GM12891 (cell line): ENCODE results near the gene PCSK6.

Experiments
- DNase-seq: peaks from one replicate; pipeline ENCODE4 v3.0.0; 2011; ENCODE audit warnings: low spot score; ENCODE audit not compliant: insufficient read length
- FAIRE-seq: peaks from 2 replicates; lab custom pipeline; 2011; peaks lifted over from hg19 to GRCh38; lab: Jason Lieb, UNC
- PAX5 ChIP-seq: IDR thresholded peaks from 2 replicates; pipeline ENCODE4 v1.6.1; 2011; ENCODE audit warnings: low read length, moderate library complexity, mild to moderate bottlenecking; ENCODE audit not compliant: insufficient read depth, severe bottlenecking
- POLR2A ChIP-seq: IDR thresholded peaks from 2 replicates; pipeline ENCODE4 v1.6.1; 2011; ENCODE audit warnings: low read depth, low read length, control low read depth
- POLR2AphosphoS5 ChIP-seq: IDR thresholded peaks from 2 replicates; pipeline ENCODE4 v1.6.1; 2011; ENCODE audit warnings: low read depth, low read length, control low read depth
- POU2F2 ChIP-seq: IDR thresholded peaks from 2 replicates; pipeline ENCODE4 v1.6.1; 2011; ENCODE audit warnings: low read depth, mild to moderate bottlenecking, control low read depth, low read length, moderate library complexity
- SPI1 ChIP-seq: IDR thresholded peaks from 2 replicates; pipeline ENCODE4 v1.6.1; 2011; ENCODE audit warnings: low read depth, low read length, control low read depth
- TAF1 ChIP-seq: IDR thresholded peaks from 2 replicates; pipeline ENCODE4 v1.6.1; 2011; ENCODE audit warnings: low read depth, low read length, control low read depth

The PCSK6 gene

GRCh38 chr15:101479342-101479845, 10.1 kb downstream of the PCSK6 start:
- no peak for FAIRE-seq
- no peak for TF ChIP-seq PAX5
- no peak for TF ChIP-seq POLR2A

GRCh38 chr15:101478701-101479341, 10.7 kb downstream of the PCSK6 start:
- DNase-seq (no peak), FAIRE-seq (no peak)
- TF ChIP-seq POLR2A (no peak), TAF1 (no peak), PAX5 (no peak), POLR2AphosphoS5 (no peak), SPI1 (no peak), POU2F2 (no peak)

More at GRCh38 chr15:101479342-101479845, 10.1 kb downstream of the PCSK6 start:
- no peak for DNase-seq

GRCh38 chr15:101477851-101478362, 11.6 kb downstream of the PCSK6 start:
- no peak for TF ChIP-seq SPI1
- TF ChIP-seq POU2F2 = no peak
- TF ChIP-seq PAX5 = no peak
- no peak for TF ChIP-seq TAF1
- no peak for FAIRE-seq

GRCh38 chr15:101476756-101477155, 12.8 kb downstream of the PCSK6 start:
- DNase-seq = no peak
- TF ChIP-seq TAF1 (no peak), SPI1 (no peak), POLR2AphosphoS5 (no peak), PAX5 (no peak)

More at GRCh38 chr15:101477851-101478362, 11.6 kb downstream of the PCSK6 start:
- no peak for DNase-seq

GRCh38 chr15:101474983-101475382, 14.5 kb downstream of the PCSK6 start:
- DNase-seq (no peak), FAIRE-seq (no peak)
- TF ChIP-seq TAF1 (no peak), SPI1 (no peak), POLR2AphosphoS5 (no peak), POLR2A (no peak), POU2F2 (no peak), PAX5 (no peak)

More at GRCh38 chr15:101476756-101477155, 12.8 kb downstream of the PCSK6 start:
- FAIRE-seq = no peak

- FAIRE-seq = no peak
Measured at GRCh38 chr15:101474233-101474632, 15.3 kb downstream of the PCSK6 start.

GRCh38 chr15:101472033-101472432, 17.5 kb downstream of the PCSK6 start:
- FAIRE-seq = no peak
- TF ChIP-seq TAF1 = no peak
- no peak for TF ChIP-seq PAX5
- TF ChIP-seq SPI1 = no peak
- DNase-seq = no peak

More at GRCh38 chr15:101474233-101474632, 15.3 kb downstream of the PCSK6 start:
- no peak for DNase-seq
- no peak for TF ChIP-seq PAX5
- TF ChIP-seq POLR2A = no peak
- TF ChIP-seq SPI1 = no peak
- no peak for TF ChIP-seq TAF1
- TF ChIP-seq POU2F2 = no peak
- TF ChIP-seq POLR2AphosphoS5 = no peak

GRCh38 chr15:101470548-101471239, 18.8 kb downstream of the PCSK6 start:
- FAIRE-seq (no peak), DNase-seq (no peak)
- TF ChIP-seq PAX5 (no peak), TAF1 (no peak)

- TF ChIP-seq POU2F2 = no peak
- no peak for TF ChIP-seq POLR2A
- TF ChIP-seq SPI1 = no peak
- TF ChIP-seq POLR2AphosphoS5 = no peak
- no peak for TF ChIP-seq TAF1
- TF ChIP-seq PAX5 = no peak
- DNase-seq (no peak), FAIRE-seq (no peak)
Measured at GRCh38 chr15:101469520-101470288, 19.8 kb downstream of the PCSK6 start.

GRCh38 chr15:101466188-101466587, 23.3 kb downstream of the PCSK6 start:
- no peak for TF ChIP-seq SPI1
- no peak for TF ChIP-seq POLR2AphosphoS5
- TF ChIP-seq PAX5 = no peak
- no peak for TF ChIP-seq POLR2A
- DNase-seq (no peak), FAIRE-seq (no peak)
